ENCODE results near the gene ZBTB46.

ZBTB46 gene

GRCh38 chr20:63821811-63822210, 9.3 kb downstream of the ZBTB46 start:
- Histone ChIP-seq H3K9me3 (replicated peaks; ENCODE audit: low read length) (no peaks in the 10 kb centered on the region), H3K4me2 (ENCODE audit: low read length) (no peak overlapping the region), H3K4me1 (ENCODE audit: control insufficient read depth, insufficient read depth, low read length) (no peaks in the 10 kb centered on the region), H3K27me3 (ENCODE audit: control insufficient read depth, insufficient read depth, low read length) (no peaks in the 10 kb centered on the region), H3K9ac (ENCODE audit: low read depth, low read length) (no peak overlapping the region), H3K4me3 (ENCODE audit: low read length) (no peak overlapping the region), H3K36me3 (ENCODE audit: insufficient read depth, low read length) (no peaks in the 10 kb centered on the region)

- Histone ChIP-seq H3K4me2 (ENCODE audit: low read length) (peak overlapping the region; percentile 69), H3K36me3 (ENCODE audit: insufficient read depth, low read length) (no peaks in the 10 kb centered on the region), H3K4me1 (ENCODE audit: control insufficient read depth, insufficient read depth, low read length) (no peaks in the 10 kb centered on the region), H3K9me3 (replicated peaks; ENCODE audit: low read length) (no peaks in the 10 kb centered on the region), H3K27me3 (ENCODE audit: control insufficient read depth, insufficient read depth, low read length) (no peaks in the 10 kb centered on the region), H3K9ac (ENCODE audit: low read depth, low read length) (no peak overlapping the region), H3K4me3 (ENCODE audit: low read length) (peak overlapping the region; percentile 41)
These were observed 11.7 kb downstream of the ZBTB46 start for GRCh38 chr20:63819224-63819921.

DNA sequence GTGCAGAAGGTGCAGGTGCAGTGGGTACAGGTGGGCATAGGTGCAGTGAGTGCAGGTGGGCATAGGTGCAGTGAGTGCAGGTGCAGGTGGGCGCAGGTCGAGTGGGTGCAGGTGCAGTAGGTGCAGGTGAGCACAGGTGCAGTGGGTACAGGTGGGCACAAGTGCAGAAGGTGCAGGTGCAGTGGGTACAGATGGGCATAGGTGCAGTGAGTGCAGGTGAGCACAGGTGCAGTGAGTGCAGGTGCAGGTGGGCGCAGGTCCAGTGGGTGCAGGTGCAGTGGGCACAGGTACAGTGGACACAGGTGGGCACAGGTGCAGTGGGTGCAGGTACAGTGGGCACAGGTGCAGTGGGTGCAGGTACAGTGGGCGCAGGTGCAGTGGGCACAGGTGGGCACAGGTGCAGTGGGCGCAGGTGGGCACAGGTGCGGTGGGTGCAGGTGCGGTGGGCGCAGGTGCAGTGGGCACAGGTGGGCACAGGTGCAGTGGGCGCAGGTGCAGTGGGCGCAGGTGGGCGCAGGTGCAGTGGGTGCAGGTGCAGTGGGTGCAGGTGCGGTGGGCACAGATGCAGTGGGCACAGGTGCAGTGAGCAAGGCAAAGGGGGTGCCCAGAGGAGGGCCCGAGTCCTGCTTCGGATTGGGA, 15.3 kb downstream of the ZBTB46 start:
- no peak overlapping the region for H3K4me2 ChIP-seq (ENCODE audit: low read length)
- no peaks in the 10 kb centered on the region for H3K27me3 ChIP-seq (ENCODE audit: control insufficient read depth, insufficient read depth, low read length)
- no peaks in the 10 kb centered on the region for H3K4me1 ChIP-seq (ENCODE audit: control insufficient read depth, insufficient read depth, low read length)
- H3K9me3 ChIP-seq (replicated peaks; ENCODE audit: low read length), result no peaks in the 10 kb centered on the region
- H3K4me3 ChIP-seq (ENCODE audit: low read length), result no peak overlapping the region
- H3K36me3 ChIP-seq (ENCODE audit: insufficient read depth, low read length), result no peaks in the 10 kb centered on the region
- no peak overlapping the region for H3K9ac ChIP-seq (ENCODE audit: low read depth, low read length)

DNA sequence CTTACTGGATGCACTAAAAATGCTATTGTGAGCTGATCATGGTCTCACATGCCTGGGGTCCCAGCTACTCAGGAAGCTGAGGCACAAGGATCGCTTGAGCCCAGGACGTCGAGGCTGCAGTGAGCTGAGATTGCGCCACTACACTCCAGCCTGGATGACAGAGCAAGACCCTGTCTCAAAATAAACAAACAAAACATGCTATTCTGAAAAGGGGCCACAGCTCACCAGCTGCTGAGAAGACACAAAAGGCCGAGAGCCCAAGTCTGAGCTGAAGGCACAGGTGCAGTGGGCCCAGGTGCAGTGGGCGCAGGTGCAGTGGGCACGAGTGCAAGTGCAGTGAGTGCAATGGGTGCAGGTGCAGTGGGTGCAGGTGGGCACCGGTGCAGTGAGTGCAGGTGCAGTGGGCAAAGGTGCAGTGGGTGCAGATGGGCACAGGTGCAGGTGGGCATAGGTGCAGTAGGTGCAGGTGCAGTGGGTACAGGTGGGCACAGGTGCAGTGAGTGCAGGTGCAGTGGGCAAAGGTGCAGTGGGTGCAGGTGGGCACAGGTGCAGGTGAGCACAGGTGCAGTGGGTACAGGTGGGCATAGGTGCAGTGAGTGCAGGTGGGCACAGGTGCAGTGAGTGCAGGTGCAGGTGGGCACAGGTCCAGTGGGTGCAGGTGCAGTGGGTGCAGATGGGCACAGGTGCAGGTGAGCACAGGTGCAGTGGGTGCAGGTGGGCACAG, 16.0 kb downstream of the ZBTB46 start:
- no peak overlapping the region for H3K4me2 ChIP-seq (ENCODE audit: low read length)
- no peaks in the 10 kb centered on the region for H3K27me3 ChIP-seq (ENCODE audit: control insufficient read depth, insufficient read depth, low read length)
- H3K4me3 ChIP-seq (ENCODE audit: low read length), result no peak overlapping the region
- no peaks in the 10 kb centered on the region for H3K36me3 ChIP-seq (ENCODE audit: insufficient read depth, low read length)
- H3K9me3 ChIP-seq (replicated peaks; ENCODE audit: low read length), result no peaks in the 10 kb centered on the region
- H3K9ac ChIP-seq (ENCODE audit: low read depth, low read length), result no peak overlapping the region
- H3K4me1 ChIP-seq (ENCODE audit: control insufficient read depth, insufficient read depth, low read length), result no peaks in the 10 kb centered on the region

- no peak overlapping the region for H3K4me2 ChIP-seq (ENCODE audit: low read length)
- no peaks in the 10 kb centered on the region for H3K4me1 ChIP-seq (ENCODE audit: control insufficient read depth, insufficient read depth, low read length)
- H3K36me3 ChIP-seq (ENCODE audit: insufficient read depth, low read length), result no peaks in the 10 kb centered on the region
- H3K27me3 ChIP-seq (ENCODE audit: control insufficient read depth, insufficient read depth, low read length), result no peaks in the 10 kb centered on the region
- no peak overlapping the region for H3K9ac ChIP-seq (ENCODE audit: low read depth, low read length)
- H3K4me3 ChIP-seq (ENCODE audit: low read length), result no peak overlapping the region
- H3K9me3 ChIP-seq (replicated peaks; ENCODE audit: low read length), result no peaks in the 10 kb centered on the region
These were observed 19.6 kb downstream of the ZBTB46 start for GRCh38 chr20:63811491-63811875.

DNA sequence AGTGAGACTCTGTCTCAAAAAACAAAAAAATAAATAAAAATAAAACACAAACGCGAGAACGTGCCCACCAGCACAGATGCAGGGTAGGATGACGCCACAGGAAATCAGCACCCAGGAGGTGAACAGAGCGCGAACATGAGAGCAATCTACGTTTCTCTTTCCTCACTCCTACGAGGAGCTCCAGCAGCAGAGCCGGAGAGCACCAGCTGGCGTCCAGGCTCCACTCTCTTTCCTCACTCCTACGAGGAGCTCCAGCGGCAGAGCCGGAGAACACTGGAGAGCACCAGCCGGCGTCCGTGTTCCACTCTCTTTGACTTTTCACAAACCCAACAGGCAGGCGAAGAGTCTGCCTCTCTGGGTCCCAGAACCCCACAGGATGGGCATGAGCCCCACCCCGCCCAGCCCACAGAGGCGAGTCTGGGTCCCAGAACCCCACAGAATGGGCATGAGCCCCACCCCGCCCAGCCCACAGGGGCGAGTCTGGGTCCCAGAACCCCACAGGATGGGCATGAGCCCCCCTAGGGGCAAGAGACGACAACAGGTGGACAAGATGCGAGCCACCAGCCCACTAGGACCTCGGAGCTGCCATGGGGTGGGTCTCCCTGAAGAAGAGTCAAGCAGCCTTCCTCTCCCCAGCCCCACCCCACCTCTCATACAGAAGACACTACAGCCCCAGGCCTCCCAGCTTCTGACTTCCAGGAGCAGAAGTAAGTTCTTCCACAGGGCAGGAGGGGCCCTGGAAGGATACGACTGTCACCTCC, 20.2 kb downstream of the ZBTB46 start:
- Histone ChIP-seq H3K9ac (ENCODE audit: low read depth, low read length) (no peak overlapping the region), H3K9me3 (replicated peaks; ENCODE audit: low read length) (no peaks in the 10 kb centered on the region), H3K36me3 (ENCODE audit: insufficient read depth, low read length) (no peaks in the 10 kb centered on the region)

GRCh38 chr20:63809856-63810255, 21.2 kb downstream of the ZBTB46 start:
- Histone ChIP-seq H3K9ac (ENCODE audit: low read depth, low read length) (no peak overlapping the region), H3K4me2 (ENCODE audit: low read length) (no peak overlapping the region)

More for the DNA sequence above, 20.2 kb downstream of the ZBTB46 start:
- no peaks in the 10 kb centered on the region for H3K27me3 ChIP-seq (ENCODE audit: control insufficient read depth, insufficient read depth, low read length)
- H3K4me1 ChIP-seq (ENCODE audit: control insufficient read depth, insufficient read depth, low read length), result no peaks in the 10 kb centered on the region
- H3K4me2 ChIP-seq (ENCODE audit: low read length), result no peak overlapping the region
- no peak overlapping the region for H3K4me3 ChIP-seq (ENCODE audit: low read length)

DNA sequence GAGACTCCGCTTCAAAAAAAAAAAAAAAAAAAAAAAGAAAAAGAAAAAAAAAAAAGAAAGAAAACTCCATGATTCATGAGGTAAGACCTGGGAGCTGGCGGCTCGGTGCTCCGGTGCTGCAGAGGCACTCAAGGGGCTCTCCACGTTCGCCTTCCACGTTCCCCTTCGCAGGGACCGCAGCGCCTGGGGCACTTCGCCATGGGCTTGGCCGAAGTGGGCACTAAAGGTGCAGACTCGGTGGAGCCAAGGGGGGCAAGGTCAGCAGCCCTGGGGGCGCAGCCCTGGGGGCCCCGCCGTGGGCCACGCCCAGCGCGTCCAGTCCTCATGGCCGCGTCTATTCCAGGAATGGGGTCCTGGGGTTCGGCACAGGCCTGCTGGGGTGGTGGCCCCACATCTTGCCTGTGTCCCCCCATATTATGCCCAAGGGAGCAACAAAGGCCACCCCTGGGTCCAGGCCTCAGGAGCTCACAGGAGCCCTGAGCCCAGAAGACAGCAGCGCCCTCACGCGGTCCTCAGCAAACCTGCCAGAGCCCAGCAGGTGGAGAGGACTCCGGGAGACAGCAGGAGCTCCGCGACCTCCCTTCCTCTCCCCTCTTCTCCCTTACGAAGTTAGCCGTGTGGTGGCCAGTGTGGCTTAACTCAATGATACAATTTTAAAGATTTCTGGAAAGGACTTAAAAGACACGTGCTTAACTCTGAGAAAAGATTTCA, 21.9 kb downstream of the ZBTB46 start:
- no peaks in the 10 kb centered on the region for H3K27me3 ChIP-seq (ENCODE audit: control insufficient read depth, insufficient read depth, low read length)
- no peak overlapping the region for H3K9ac ChIP-seq (ENCODE audit: low read depth, low read length)
- no peaks in the 10 kb centered on the region for H3K36me3 ChIP-seq (ENCODE audit: insufficient read depth, low read length)
- H3K4me2 ChIP-seq (ENCODE audit: low read length), result no peak overlapping the region
- H3K4me1 ChIP-seq (ENCODE audit: control insufficient read depth, insufficient read depth, low read length), result no peaks in the 10 kb centered on the region
- H3K4me3 ChIP-seq (ENCODE audit: low read length), result no peak overlapping the region
- H3K9me3 ChIP-seq (replicated peaks; ENCODE audit: low read length), result no peaks in the 10 kb centered on the region

More at GRCh38 chr20:63809856-63810255, 21.2 kb downstream of the ZBTB46 start:
- Histone ChIP-seq H3K9me3 (replicated peaks; ENCODE audit: low read length) (no peaks in the 10 kb centered on the region), H3K4me1 (ENCODE audit: control insufficient read depth, insufficient read depth, low read length) (no peaks in the 10 kb centered on the region), H3K27me3 (ENCODE audit: control insufficient read depth, insufficient read depth, low read length) (no peaks in the 10 kb centered on the region), H3K4me3 (ENCODE audit: low read length) (no peak overlapping the region), H3K36me3 (ENCODE audit: insufficient read depth, low read length) (no peaks in the 10 kb centered on the region)

DNA sequence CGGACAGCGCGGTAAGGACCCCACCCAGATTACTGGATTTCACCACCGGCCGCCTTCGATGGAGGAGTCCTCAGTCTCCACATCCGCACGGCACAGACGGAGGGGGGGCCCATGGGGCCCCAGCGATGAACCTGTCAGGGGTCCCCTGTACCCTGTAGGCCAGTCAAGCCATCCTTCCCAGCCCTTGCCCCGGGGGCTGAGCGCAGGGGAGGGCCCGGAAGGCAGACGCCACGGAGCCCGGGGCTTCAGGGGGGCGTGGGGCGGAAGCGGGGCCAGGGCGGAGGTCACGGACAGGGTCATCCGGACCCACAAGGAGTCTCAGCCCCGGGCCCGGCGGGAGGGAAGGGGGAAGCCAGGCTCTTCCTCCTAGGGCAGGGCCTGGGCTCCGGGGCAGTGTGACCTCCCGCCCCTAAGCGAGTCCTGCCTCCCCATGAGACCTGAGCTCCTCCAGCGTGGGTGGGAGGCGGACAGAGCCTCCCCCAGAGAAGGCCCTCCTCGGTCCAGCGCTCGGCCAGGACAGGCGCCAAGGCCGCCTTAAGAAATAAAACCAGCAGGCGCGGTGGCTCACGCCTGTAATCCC, 22.8 kb downstream of the ZBTB46 start:
- no peaks in the 10 kb centered on the region for H3K9me3 ChIP-seq (replicated peaks; ENCODE audit: low read length)
- no peaks in the 10 kb centered on the region for H3K27me3 ChIP-seq (ENCODE audit: control insufficient read depth, insufficient read depth, low read length)
- no peak overlapping the region for H3K4me3 ChIP-seq (ENCODE audit: low read length)
- H3K9ac ChIP-seq (ENCODE audit: low read depth, low read length), result no peak overlapping the region
- no peak overlapping the region for H3K4me2 ChIP-seq (ENCODE audit: low read length)
- H3K4me1 ChIP-seq (ENCODE audit: control insufficient read depth, insufficient read depth, low read length), result no peaks in the 10 kb centered on the region
- H3K36me3 ChIP-seq (ENCODE audit: insufficient read depth, low read length), result no peaks in the 10 kb centered on the region

DNA sequence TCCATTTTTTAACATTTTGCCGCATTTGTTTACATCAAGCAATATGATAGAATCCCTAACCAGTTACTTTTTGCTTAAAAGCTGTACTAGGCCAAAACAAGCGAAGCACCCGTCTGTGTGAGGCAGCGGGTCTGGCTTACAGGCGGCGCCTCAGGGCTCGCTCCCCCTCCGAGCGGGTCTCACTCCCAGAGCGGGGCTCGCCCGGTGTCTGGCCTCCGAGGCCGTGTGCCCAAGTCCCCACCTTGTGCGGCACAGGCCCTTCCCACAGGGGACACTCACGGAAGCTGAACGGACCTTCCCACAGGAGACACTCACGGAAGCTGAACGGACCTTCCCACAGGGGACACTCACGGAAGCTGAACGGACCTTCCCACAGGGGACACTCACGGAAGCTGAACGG, 23.4 kb downstream of the ZBTB46 start:
- H3K9me3 ChIP-seq (replicated peaks; ENCODE audit: low read length), result no peaks in the 10 kb centered on the region
- no peaks in the 10 kb centered on the region for H3K27me3 ChIP-seq (ENCODE audit: control insufficient read depth, insufficient read depth, low read length)
- no peaks in the 10 kb centered on the region for H3K36me3 ChIP-seq (ENCODE audit: insufficient read depth, low read length)
- H3K4me3 ChIP-seq (ENCODE audit: low read length), result no peak overlapping the region
- no peak overlapping the region for H3K9ac ChIP-seq (ENCODE audit: low read depth, low read length)
- H3K4me1 ChIP-seq (ENCODE audit: control insufficient read depth, insufficient read depth, low read length), result no peaks in the 10 kb centered on the region
- H3K4me2 ChIP-seq (ENCODE audit: low read length), result no peak overlapping the region

DNA sequence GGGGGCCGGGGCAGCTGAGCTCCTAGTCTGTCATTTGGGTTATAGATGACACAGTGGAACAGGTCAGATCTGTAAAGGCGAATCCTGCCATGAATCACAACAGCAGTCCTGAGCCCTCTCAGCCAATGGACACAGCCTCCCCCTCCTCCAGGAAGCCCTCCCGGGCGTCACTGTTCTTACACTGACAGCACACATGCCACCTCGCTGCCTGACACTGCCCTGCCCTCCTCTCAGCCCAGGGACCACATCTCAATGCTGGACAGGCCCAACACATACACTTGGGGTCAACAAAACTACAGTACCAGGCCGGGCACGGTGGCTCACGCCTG, 26.8 kb downstream of the ZBTB46 start:
- Histone ChIP-seq H3K4me3 (ENCODE audit: low read length) (no peak overlapping the region), H3K9me3 (replicated peaks; ENCODE audit: low read length) (no peaks in the 10 kb centered on the region), H3K4me2 (ENCODE audit: low read length) (no peak overlapping the region), H3K36me3 (ENCODE audit: insufficient read depth, low read length) (no peaks in the 10 kb centered on the region), H3K27me3 (ENCODE audit: control insufficient read depth, insufficient read depth, low read length) (no peaks in the 10 kb centered on the region), H3K4me1 (ENCODE audit: control insufficient read depth, insufficient read depth, low read length) (no peaks in the 10 kb centered on the region), H3K9ac (ENCODE audit: low read depth, low read length) (no peak overlapping the region)
